Osteocyte (in vitro differentiated cells): ENCODE results near the gene BASP1. TPM values are rescaled to one million over a fixed set of nuclear protein-coding genes. Genes with fewer than 3 reads are reported as not detected.
"Not testable (repeated sequence)": the region's sequence is repeated elsewhere in the genome, so short reads cannot be mapped to it uniquely, and the experiment has no call there.

Source experiments
- DNase-seq: peaks from one replicate; pipeline ENCODE4 v3.0.0; 2021; ENCODE audit warnings: mixed read lengths; ENCODE audit not compliant: unreplicated experiment; ENCODE audit errors: extremely low spot score
- H3K27ac Mint-ChIP-seq: one replicate; pipeline ENCODE4 v1.8.0; 2021; ENCODE audit warnings: mild to moderate bottlenecking, mixed read lengths; ENCODE audit not compliant: unreplicated experiment
- H3K27me3 Mint-ChIP-seq: one replicate; pipeline ENCODE4 v1.8.0; 2021; ENCODE audit warnings: mixed read lengths; ENCODE audit not compliant: unreplicated experiment
- H3K36me3 Mint-ChIP-seq: one replicate; pipeline ENCODE4 v1.8.0; 2021; ENCODE audit warnings: mixed read lengths; ENCODE audit not compliant: unreplicated experiment
- H3K4me1 Mint-ChIP-seq: one replicate; pipeline ENCODE4 v1.8.0; 2021; ENCODE audit warnings: mixed read lengths; ENCODE audit not compliant: unreplicated experiment
- H3K4me3 Mint-ChIP-seq: one replicate; pipeline ENCODE4 v1.8.0; 2021; ENCODE audit warnings: mild to moderate bottlenecking, moderate library complexity, mixed read lengths; ENCODE audit not compliant: unreplicated experiment
- H3K9me3 Mint-ChIP-seq: one replicate; pipeline ENCODE4 v1.8.0; 2021; ENCODE audit warnings: mixed read lengths; ENCODE audit not compliant: unreplicated experiment
- CTCF ChIP-seq: fragments of 200-600 bp; sonication (generic); IDR thresholded peaks from 2 replicates; pipeline ENCODE4 v1.5.0; 2021; ENCODE audit warnings: antibody characterized with exemption, mild to moderate bottlenecking, moderate library complexity
- total RNA-seq: library from RNA; stranded (reverse); gene quantifications from 2 replicates; pipeline ENCODE4 v1.2.1, GENCODE V29; 2021

Gene BASP1
- total RNA-seq, 1 donor from 2014 or later, result 212 TPM

- Mint-ChIP-seq H3K9me3 (no peaks in the 10 kb centered on the region), H3K36me3 (no peaks in the 10 kb centered on the region), H3K27me3 (no peaks in the 10 kb centered on the region), H3K4me1 (peaks cover 52% of the 10 kb centered on the region), H3K27ac (no peak overlapping the region), H3K4me3 (no peak overlapping the region)
- no peak for TF ChIP-seq CTCF
- no peak for DNase-seq
These were observed 85.2 kb downstream of the BASP1 start for GRCh38 chr5:17302604-17303003.

DNA sequence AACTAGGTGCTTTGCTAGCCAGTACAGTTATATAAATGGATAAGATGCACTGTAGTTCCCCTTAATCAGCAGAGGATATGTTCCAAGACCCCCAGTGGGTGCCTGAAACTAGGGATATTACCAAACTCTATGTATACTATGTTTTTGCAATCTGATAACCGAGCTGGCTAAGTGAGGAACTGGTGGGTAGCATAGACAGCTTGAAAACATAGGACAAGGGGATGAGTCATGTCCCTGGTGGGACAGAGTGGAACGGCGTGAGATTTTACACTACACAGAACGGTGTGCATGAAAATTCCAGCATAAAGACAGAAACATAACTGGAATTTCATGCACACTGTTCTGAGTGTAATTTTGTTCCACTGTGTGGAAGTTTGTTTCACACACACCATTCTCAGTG, 86.9 kb downstream of the BASP1 start:
- Mint-ChIP-seq H3K9me3 (no peaks in the 10 kb centered on the region), H3K27me3 (no peaks in the 10 kb centered on the region), H3K27ac (peak overlapping the region; percentile 90), H3K4me1 (peaks cover 56% of the 10 kb centered on the region), H3K4me3 (no peak overlapping the region), H3K36me3 (no peaks in the 10 kb centered on the region)
- no peak for TF ChIP-seq CTCF
- DNase-seq, result no peak

DNA sequence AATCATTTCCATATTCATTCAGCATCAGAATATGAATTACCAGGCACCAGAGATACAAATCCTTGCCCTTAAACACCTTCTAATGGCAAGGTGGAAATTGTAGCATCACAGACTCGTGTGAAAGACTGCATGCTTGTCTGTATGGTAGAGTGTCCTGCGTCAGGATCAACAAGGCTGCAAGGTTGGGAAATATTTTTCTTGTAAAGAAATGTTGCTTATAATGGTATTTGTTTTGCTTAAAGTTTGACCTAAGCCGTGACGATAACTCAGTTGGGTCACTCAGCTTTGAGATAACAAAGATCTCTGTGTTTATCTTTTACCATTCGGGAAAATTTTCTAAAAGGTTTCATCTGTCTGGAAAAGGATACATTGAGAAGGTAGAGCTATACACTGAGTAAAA, 87.6 kb downstream of the BASP1 start:
- peaks cover 56% of the 10 kb centered on the region for H3K4me1 Mint-ChIP-seq
- H3K27me3 Mint-ChIP-seq, result no peaks in the 10 kb centered on the region
- DNase-seq, result no peak
- no peak for TF ChIP-seq CTCF
- H3K4me3 Mint-ChIP-seq, result no peak overlapping the region
- H3K9me3 Mint-ChIP-seq, result no peaks in the 10 kb centered on the region
- peak overlapping the region; percentile 90 for H3K27ac Mint-ChIP-seq
- no peaks in the 10 kb centered on the region for H3K36me3 Mint-ChIP-seq

GRCh38 chr5:17305964-17306725, 88.7 kb downstream of the BASP1 start:
- peak overlapping the region; percentile 26 for H3K4me3 Mint-ChIP-seq
- peak overlapping the region; percentile 90 for H3K27ac Mint-ChIP-seq
- DNase-seq, result peak; percentile 86
- no peaks in the 10 kb centered on the region for H3K36me3 Mint-ChIP-seq
- peaks cover 56% of the 10 kb centered on the region for H3K4me1 Mint-ChIP-seq
- no peak for TF ChIP-seq CTCF
- no peaks in the 10 kb centered on the region for H3K9me3 Mint-ChIP-seq
- H3K27me3 Mint-ChIP-seq, result no peaks in the 10 kb centered on the region

- no peak for DNase-seq
- Mint-ChIP-seq H3K27me3 (no peaks in the 10 kb centered on the region), H3K4me1 (peaks cover 56% of the 10 kb centered on the region), H3K4me3 (peak overlapping the region; percentile 26), H3K9me3 (no peaks in the 10 kb centered on the region), H3K27ac (peak overlapping the region; percentile 90), H3K36me3 (no peaks in the 10 kb centered on the region)
- no peak for TF ChIP-seq CTCF
These were observed 89.3 kb downstream of the BASP1 start for GRCh38 chr5:17306726-17307091.

GRCh38 chr5:17307440-17307839, 90.0 kb downstream of the BASP1 start:
- not testable (repeated sequence) for H3K27ac Mint-ChIP-seq, DNase-seq, H3K4me3 Mint-ChIP-seq, H3K9me3 Mint-ChIP-seq, H3K27me3 Mint-ChIP-seq, H3K36me3 Mint-ChIP-seq
- H3K4me1 Mint-ChIP-seq, result peaks cover 53% of the 10 kb centered on the region
